SK-N-DZ (cell line): ENCODE results near the gene WDR86.

Experiments
- DNase-seq: peaks from one replicate; pipeline ENCODE4 v3.0.0-alpha.2; 2015; ENCODE audit warnings: low spot score

The WDR86 gene

GRCh38 chr7:151392002-151392401 is 17.8 kb downstream of the WDR86 start:
- no peak for DNase-seq

GRCh38 chr7:151391358-151391730 is 18.5 kb downstream of the WDR86 start:
- no peak for DNase-seq

- no peak for DNase-seq
Observed at GRCh38 chr7:151390598-151391357, 19.1 kb downstream of the WDR86 start.

- DNase-seq: no peak
Observed at GRCh38 chr7:151389768-151390597, 19.9 kb downstream of the WDR86 start.

GRCh38 chr7:151389096-151389767 is 20.6 kb downstream of the WDR86 start:
- no peak for DNase-seq

- no peak for DNase-seq
Observed at GRCh38 chr7:151388430-151388829, 21.4 kb downstream of the WDR86 start.

- DNase-seq: no peak
Observed at GRCh38 chr7:151388007-151388297, 21.9 kb downstream of the WDR86 start.

GRCh38 chr7:151387161-151388006 is 22.5 kb downstream of the WDR86 start:
- no peak for DNase-seq

GRCh38 chr7:151386301-151387160 is 23.3 kb downstream of the WDR86 start:
- DNase-seq: no peak

GRCh38 chr7:151385626-151386300 is 24.1 kb downstream of the WDR86 start:
- DNase-seq: no peak

GRCh38 chr7:151384776-151385625 is 24.8 kb downstream of the WDR86 start:
- no peak for DNase-seq

- DNase-seq: no peak
Observed at GRCh38 chr7:151384352-151384697, 25.5 kb downstream of the WDR86 start.

GRCh38 chr7:151383638-151384351 is 26.0 kb downstream of the WDR86 start:
- DNase-seq: no peak

- no peak for DNase-seq
Observed at GRCh38 chr7:151382079-151382885, 27.6 kb downstream of the WDR86 start.

- DNase-seq: no peak
Observed at GRCh38 chr7:151381348-151382078, 28.3 kb downstream of the WDR86 start.

GRCh38 chr7:151381098-151381347 is 28.8 kb downstream of the WDR86 start:
- DNase-seq: no peak
